ENCODE results near the gene OTUB2. TPM values are rescaled to one million over a fixed set of nuclear protein-coding genes. Genes with fewer than 3 reads are reported as not detected.
"Not testable (repeated sequence)": the region's sequence is repeated elsewhere in the genome, so short reads cannot be mapped to it uniquely, and the experiment has no call there.

OTUB2 gene
- total RNA-seq, 1 experiment from 2014 or later, result 1.2 TPM

GRCh38 chr14:94062344-94062940 is 36.3 kb downstream of the OTUB2 start:
- H3K4me3 Mint-ChIP-seq (ENCODE audit: unreplicated experiment), result no peak overlapping the region
- DNase-seq, result no peak
- TF ChIP-seq CTCF (IDR thresholded peaks at IDR 0.05; ENCODE audit: insufficient read depth in 1 of 2, low read depth in 1 of 2, low read length in 1 of 2, severe bottlenecking in 1 of 2, unreplicated experiment in 1 of 2), result no peak
- H3K27ac Mint-ChIP-seq (ENCODE audit: unreplicated experiment), result no peak overlapping the region
- H3K27me3 Mint-ChIP-seq (ENCODE audit: insufficient read depth, unreplicated experiment), result no peaks in the 10 kb centered on the region
- H3K4me3 ChIP-seq (ENCODE audit: low read depth, low read length), result no peak overlapping the region
- peaks cover 11% of the 10 kb centered on the region for H3K9me3 Mint-ChIP-seq (ENCODE audit: unreplicated experiment)
- CTCF ChIA-PET, result no interaction called here
- peaks cover 12% of the 10 kb centered on the region for H3K4me1 Mint-ChIP-seq (ENCODE audit: low read depth, unreplicated experiment)
- no TSS peak for BruUV-seq (replicated peaks)
- POLR2A ChIA-PET, result no interaction called here
- intact Hi-C loops (cut with micrococcal nuclease; ENCODE audit: unreplicated experiment), result no loop called here
- H3K36me3 ChIP-seq (ENCODE audit: control insufficient read depth, insufficient read depth, low read length), result no peaks in the 10 kb centered on the region; the same call in none of the 2 replicates
- peaks cover 55% of the 10 kb centered on the region for H3K36me3 Mint-ChIP-seq (ENCODE audit: insufficient read depth, unreplicated experiment)
- no peaks in the 10 kb centered on the region for H3K27me3 ChIP-seq (replicated peaks; ENCODE audit: control insufficient read depth, insufficient read depth, low read length)
- no peaks in the 10 kb centered on the region for H3K9me3 ChIP-seq
- H3K4me1 ChIP-seq, result peaks cover 14% of the 10 kb centered on the region; the same call in 1 of the 2 replicates

DNA sequence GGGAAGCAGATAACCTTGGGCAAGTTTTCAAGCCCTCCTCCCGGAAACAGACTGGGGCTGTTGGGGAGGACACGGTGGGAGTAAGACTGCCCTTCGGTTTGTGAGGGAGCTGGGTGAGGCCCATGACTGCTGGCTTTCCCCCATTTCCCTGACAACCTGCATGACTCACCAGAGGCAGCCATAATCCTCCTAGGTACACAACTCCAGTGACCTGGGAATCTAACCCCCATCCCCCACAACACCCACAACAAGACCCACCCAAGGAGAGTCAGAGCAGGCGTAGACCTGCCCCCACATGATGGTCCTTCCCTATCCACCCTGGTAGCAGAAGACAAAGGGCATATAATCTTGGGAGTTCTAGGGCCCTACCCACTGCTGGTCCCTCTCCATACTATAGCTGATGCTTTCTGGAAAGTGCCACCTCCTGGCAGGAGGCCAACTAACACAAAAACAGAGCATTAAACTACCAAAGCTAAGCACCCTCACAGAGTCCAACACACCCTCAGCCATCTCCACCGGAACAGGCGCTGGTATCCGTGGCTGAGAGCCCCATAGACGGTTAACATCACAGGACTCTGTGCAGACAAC is 40.0 kb downstream of the OTUB2 start:
- no peak overlapping the region for H3K27ac Mint-ChIP-seq (ENCODE audit: unreplicated experiment)
- ChIA-PET POLR2A (no interaction called here), CTCF (interaction anchor here (1.5 to 1.8 kb wide), 2 partner anchors 15 to 30 kb away, joined by 4 read pairs; no protein-coding TSS in a partner anchor)
- peaks cover 46% of the 10 kb centered on the region for H3K9me3 Mint-ChIP-seq (ENCODE audit: unreplicated experiment)
- intact Hi-C loops (cut with micrococcal nuclease; ENCODE audit: unreplicated experiment), result no loop called here
- H3K36me3 ChIP-seq (ENCODE audit: control insufficient read depth, insufficient read depth, low read length), result no peaks in the 10 kb centered on the region; the same call in 1 of the 2 replicates
- no peaks in the 10 kb centered on the region for H3K27me3 ChIP-seq (replicated peaks; ENCODE audit: control insufficient read depth, insufficient read depth, low read length)
- no peak overlapping the region for H3K4me3 ChIP-seq (ENCODE audit: low read depth, low read length)
- no peak for DNase-seq
- H3K4me1 Mint-ChIP-seq (ENCODE audit: low read depth, unreplicated experiment), result peaks cover 12% of the 10 kb centered on the region
- TF ChIP-seq CTCF (IDR thresholded peaks at IDR 0.05; ENCODE audit: insufficient read depth in 1 of 2, low read depth in 1 of 2, low read length in 1 of 2, severe bottlenecking in 1 of 2, unreplicated experiment in 1 of 2), result no peak
- no peak overlapping the region for H3K4me3 Mint-ChIP-seq (ENCODE audit: unreplicated experiment)
- peaks cover 14% of the 10 kb centered on the region; the same call in 1 of the 2 replicates for H3K4me1 ChIP-seq
- H3K27me3 Mint-ChIP-seq (ENCODE audit: insufficient read depth, unreplicated experiment), result no peaks in the 10 kb centered on the region
- no TSS peak for BruUV-seq (replicated peaks)
- H3K9me3 ChIP-seq, result no peaks in the 10 kb centered on the region; the same call in 1 of the 2 replicates
- H3K36me3 Mint-ChIP-seq (ENCODE audit: insufficient read depth, unreplicated experiment), result peaks cover 40% of the 10 kb centered on the region

DNA sequence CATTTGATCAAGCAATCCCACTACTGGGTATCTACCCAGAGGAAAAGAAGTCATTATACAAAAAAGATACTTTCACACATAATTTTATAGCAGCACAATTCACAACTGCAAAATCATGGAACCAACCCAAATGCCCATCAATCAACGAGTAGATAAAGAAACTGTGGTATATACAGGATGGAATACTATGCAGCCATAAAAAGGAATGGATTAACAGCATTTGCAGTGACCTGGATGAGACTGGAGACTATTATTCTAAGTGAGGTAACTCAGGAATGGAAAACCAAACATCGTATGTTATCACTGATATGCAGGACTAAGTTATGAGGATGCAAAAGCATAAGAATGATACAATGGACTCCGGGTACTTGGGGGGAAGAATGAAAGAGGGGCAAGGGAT is 45.9 kb downstream of the OTUB2 start:
- H3K4me1 ChIP-seq; intact Hi-C loops (cut with micrococcal nuclease; ENCODE audit: unreplicated experiment); H3K36me3 ChIP-seq (ENCODE audit: control insufficient read depth, insufficient read depth, low read length); H3K27ac Mint-ChIP-seq (ENCODE audit: unreplicated experiment); BruUV-seq (replicated peaks); H3K4me3 ChIP-seq (ENCODE audit: low read depth, low read length); H3K4me1 Mint-ChIP-seq (ENCODE audit: low read depth, unreplicated experiment); H3K27me3 Mint-ChIP-seq (ENCODE audit: insufficient read depth, unreplicated experiment); H3K4me3 Mint-ChIP-seq (ENCODE audit: unreplicated experiment); H3K27me3 ChIP-seq (replicated peaks; ENCODE audit: control insufficient read depth, insufficient read depth, low read length); DNase-seq; CTCF ChIA-PET; POLR2A ChIA-PET: not testable (repeated sequence)
- Mint-ChIP-seq H3K9me3 (ENCODE audit: unreplicated experiment) (peaks cover 60% of the 10 kb centered on the region), H3K36me3 (ENCODE audit: insufficient read depth, unreplicated experiment) (peaks cover 38% of the 10 kb centered on the region)
- H3K9me3 ChIP-seq, result peaks cover 12% of the 10 kb centered on the region
